ENCODE data around the gene SAMM50. TPM values are rescaled to one million over a fixed set of nuclear protein-coding genes. Genes with fewer than 3 reads are reported as not detected.

Gene SAMM50
- total and polyA plus RNA-seq, 2 experiments from 2014 or later = 58.6 to 60.3 TPM

- Histone ChIP-seq H3K36me3 (ENCODE audit: insufficient read depth) (peaks cover 19% of the 10 kb centered on the region), H3F3A (replicated peaks; ENCODE audit: low read depth) (no peaks in the 10 kb centered on the region; the same call in 1 of the 2 replicates), H2AFZ (no peak overlapping the region)
Observed at GRCh38 chr22:43945632-43946383, 9.4 kb upstream of the SAMM50 start.

GRCh38 chr22:43946384-43946667 is 8.9 kb upstream of the SAMM50 start:
- no peak overlapping the region for H3K4me3 Mint-ChIP-seq
- Histone ChIP-seq H3K79me2 (replicated peaks; ENCODE audit: insufficient read depth) (no peaks in the 10 kb centered on the region), H3K36me3 (ENCODE audit: insufficient read depth) (peaks cover 17% of the 10 kb centered on the region), H3K4me2 (no peak overlapping the region), H3K4me1 (ENCODE audit: insufficient read depth) (no peaks in the 10 kb centered on the region), H2AFZ (no peak overlapping the region), H3K27ac (ENCODE audit: low read depth) (no peak overlapping the region), H3K27me3 (ENCODE audit: insufficient read depth) (no peaks in the 10 kb centered on the region), H3K9me2 (ENCODE audit: insufficient read depth) (no peaks in the 10 kb centered on the region), H3K4me3 (no peak overlapping the region), H4K20me1 (replicated peaks; ENCODE audit: insufficient read depth) (no peaks in the 10 kb centered on the region; the same call in none of the 2 replicates), H3F3A (replicated peaks; ENCODE audit: low read depth) (no peaks in the 10 kb centered on the region; the same call in 1 of the 2 replicates)
- DNase-seq (ENCODE audit: low spot score) = no peak
- peaks cover 4% of the 10 kb centered on the region; the same call in 1 of the 3 replicates for H3K9me3 Mint-ChIP-seq
- peaks cover 54% of the 10 kb centered on the region for H3K36me3 Mint-ChIP-seq (ENCODE audit: low read depth)
- H3K4me1 Mint-ChIP-seq = no peaks in the 10 kb centered on the region; the same call in 2 of the 3 replicates
- peaks cover 4% of the 10 kb centered on the region for H3K27me3 Mint-ChIP-seq (ENCODE audit: insufficient read depth, low read depth, poor library complexity)
- ATAC-seq = peak; percentile 15; the same call in 1 of the 3 replicates
- 0 out of 2 replicates have a peak overlapping the region, but pooled peaks have one; percentile 6 for H3K27ac Mint-ChIP-seq
- TF ChIP-seq REST (IDR thresholded peaks at IDR 0.05; ENCODE audit: unreplicated experiment) = no peak
- TF ChIP-seq EZH2 (IDR thresholded peaks at IDR 0.05; ENCODE audit: low read depth, unreplicated experiment) = no peak
- TF ChIP-seq ZNF462 (CRISPR knock-in tag; IDR thresholded peaks at IDR 0.05) = no peak
- TF ChIP-seq POLR2AphosphoS5 (IDR thresholded peaks at IDR 0.05; ENCODE audit: low read depth) = no peak

More at GRCh38 chr22:43945632-43946383, 9.4 kb upstream of the SAMM50 start:
- Histone ChIP-seq H3K9me2 (ENCODE audit: insufficient read depth) (no peaks in the 10 kb centered on the region), H4K20me1 (replicated peaks; ENCODE audit: insufficient read depth) (no peaks in the 10 kb centered on the region; the same call in none of the 2 replicates), H3K27me3 (ENCODE audit: insufficient read depth) (no peaks in the 10 kb centered on the region), H3K79me2 (replicated peaks; ENCODE audit: insufficient read depth) (no peaks in the 10 kb centered on the region), H3K4me3 (no peak overlapping the region), H3K4me1 (ENCODE audit: insufficient read depth) (no peaks in the 10 kb centered on the region), H3K27ac (ENCODE audit: low read depth) (no peak overlapping the region), H3K4me2 (no peak overlapping the region)
- H3K36me3 Mint-ChIP-seq (ENCODE audit: low read depth) = peaks cover 57% of the 10 kb centered on the region
- ATAC-seq (peak; percentile 99), DNase-seq (ENCODE audit: low spot score) (peak; percentile 81)
- H3K27me3 Mint-ChIP-seq (ENCODE audit: insufficient read depth, low read depth, poor library complexity) = peaks cover 4% of the 10 kb centered on the region
- peaks cover 4% of the 10 kb centered on the region; the same call in 1 of the 3 replicates for H3K9me3 Mint-ChIP-seq
- H3K4me3 Mint-ChIP-seq = no peak overlapping the region
- peak; percentile 71 to 89 for TF ChIP-seq CTCF (conservative IDR thresholded peaks at IDR 0.05; ENCODE audit: low read depth in 2 of 2)
- no peak for TF ChIP-seq JUNB (IDR thresholded peaks at IDR 0.05; ENCODE audit: unreplicated experiment)
- H3K4me1 Mint-ChIP-seq = no peaks in the 10 kb centered on the region; the same call in 2 of the 3 replicates
- no peak overlapping the region for H3K27ac Mint-ChIP-seq
